GM18870 (cell line): ENCODE measurements around the gene ECI1.
"Not testable (repeated sequence)": the region's sequence is repeated elsewhere in the genome, so short reads cannot be mapped to it uniquely, and the experiment has no call there.

Source experiments
- ATAC-seq: cut with Tn5 transposase; IDR thresholded peaks from one replicate; pipeline ENCODE4 v1.9.1; 2021; ENCODE audit warnings: moderate library complexity; ENCODE audit not compliant: unreplicated experiment

The ECI1 gene

DNA sequence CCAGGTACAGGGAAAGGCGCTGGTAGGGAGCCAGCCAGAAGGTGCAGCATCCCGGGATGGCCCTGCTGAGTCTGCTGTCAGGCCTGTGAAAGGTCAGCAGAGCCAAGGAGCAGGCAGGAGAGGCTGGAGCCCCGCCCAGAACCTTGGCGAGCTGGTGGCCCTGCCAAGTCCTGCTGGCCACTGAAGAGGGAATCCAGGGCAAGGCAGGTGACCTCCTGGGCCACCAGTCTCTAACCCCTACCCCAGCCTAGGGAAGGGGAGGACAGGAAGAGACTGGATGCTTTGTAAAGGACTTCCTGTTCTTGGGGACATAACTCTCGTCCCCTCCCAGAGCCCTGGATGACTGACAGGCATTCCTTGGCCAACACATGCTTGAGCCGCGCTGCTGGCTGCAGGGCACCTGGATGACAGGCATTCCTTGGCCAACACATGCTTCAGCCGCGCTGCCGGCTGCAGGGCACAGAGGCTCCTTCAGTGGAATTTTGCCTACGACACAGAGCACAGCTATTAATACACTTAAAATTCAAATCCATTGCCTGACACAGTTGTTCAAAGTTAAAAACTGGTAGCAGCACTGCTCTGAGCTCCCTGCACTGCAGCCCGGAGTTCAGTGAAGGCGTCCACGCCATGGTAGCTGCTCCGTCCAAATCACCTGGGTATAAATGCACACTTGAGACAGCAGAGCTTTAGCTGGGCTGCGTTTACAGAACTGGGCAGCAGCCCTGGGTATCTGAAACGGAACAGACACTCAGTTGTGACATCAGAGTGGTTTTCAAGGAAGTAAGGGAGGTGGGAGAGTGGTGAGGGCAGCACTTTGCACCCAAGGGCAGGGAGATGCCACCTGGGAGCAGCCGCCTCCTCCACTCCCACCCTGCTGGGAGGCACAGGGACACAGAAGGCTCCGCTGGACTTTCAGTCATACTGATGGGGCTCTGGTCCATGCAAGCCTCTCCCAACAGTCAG lies 38.7 kb downstream of the ECI1 start:
- ATAC-seq: no peak

DNA sequence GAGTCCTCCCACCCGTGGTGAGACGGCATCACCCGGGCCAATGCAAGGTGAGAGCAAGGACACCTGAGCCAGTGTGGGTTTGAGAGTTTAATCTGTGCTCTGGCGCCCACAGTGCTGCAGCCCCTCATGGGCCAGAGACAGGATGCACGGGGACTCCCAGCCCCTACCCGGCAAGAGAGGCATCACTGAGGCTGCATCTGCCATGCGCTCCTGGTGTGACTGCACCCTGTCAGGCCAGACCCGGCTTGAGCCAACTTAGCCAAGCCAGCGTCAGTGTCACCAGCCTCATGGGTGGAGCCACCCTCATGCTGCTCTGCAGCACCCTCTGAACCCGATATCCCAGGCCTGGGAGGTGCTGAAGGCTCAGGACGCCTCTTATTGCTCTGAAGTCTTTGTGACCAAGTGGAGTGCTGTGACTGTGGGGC lies 39.5 kb downstream of the ECI1 start:
- ATAC-seq: no peak

DNA sequence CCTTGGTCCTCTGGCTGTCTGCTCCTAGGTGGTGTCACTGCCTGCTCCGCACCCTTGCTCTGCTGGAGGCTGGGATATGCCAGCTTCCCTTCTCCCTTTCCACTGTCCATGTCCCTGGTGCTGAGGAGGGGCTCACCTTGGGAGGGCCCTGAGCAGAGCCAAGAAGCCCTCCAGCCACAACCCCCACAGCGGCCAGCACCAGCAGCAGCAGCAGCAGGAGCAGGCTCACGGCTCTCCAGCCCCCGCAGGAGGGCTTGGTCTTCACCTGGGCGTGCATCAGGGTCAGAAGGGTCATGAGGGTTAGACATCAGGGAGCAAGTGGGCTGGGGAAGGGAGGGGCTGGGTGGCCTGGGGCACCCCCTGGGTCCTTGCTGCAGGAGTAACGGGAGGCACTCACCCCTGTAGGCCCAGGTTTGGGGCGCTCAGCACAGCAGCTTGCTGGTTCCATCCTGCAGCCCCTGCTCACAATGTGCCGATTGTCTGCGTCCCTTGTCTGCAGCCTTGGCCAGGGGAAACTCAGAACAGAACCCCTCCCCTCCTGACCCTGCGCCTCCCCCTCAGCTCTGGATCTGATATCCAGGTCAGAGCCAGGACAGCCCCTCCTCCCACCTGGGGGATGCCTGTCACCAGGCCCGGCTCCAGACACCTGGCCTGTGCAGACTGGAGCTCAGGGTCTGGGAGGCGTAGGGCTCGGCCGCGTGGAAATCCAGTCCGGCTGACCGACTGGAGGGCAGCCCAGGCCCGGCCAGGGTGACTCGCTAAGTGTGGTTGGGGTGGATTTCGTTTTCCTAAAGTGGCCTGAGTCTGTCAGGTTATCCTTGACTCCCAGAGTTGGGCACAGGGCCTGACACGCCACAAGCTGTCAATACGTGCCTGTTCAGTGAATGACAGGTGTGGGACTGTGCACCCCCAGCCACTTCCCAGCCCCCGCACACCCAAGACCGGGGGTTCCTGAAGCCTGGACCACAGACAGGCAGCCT lies 40.7 kb downstream of the ECI1 start, which contains the start of gene BRICD5:
BRICD5 (minus strand) TSS at position 478 of the 980 bp plus-strand sequence; CDS start at position 448, 30 bp downstream.
- ATAC-seq: no peak

- no peak for ATAC-seq
These were observed 41.4 kb downstream of the ECI1 start for GRCh38 chr16:2210009-2210332.

DNA sequence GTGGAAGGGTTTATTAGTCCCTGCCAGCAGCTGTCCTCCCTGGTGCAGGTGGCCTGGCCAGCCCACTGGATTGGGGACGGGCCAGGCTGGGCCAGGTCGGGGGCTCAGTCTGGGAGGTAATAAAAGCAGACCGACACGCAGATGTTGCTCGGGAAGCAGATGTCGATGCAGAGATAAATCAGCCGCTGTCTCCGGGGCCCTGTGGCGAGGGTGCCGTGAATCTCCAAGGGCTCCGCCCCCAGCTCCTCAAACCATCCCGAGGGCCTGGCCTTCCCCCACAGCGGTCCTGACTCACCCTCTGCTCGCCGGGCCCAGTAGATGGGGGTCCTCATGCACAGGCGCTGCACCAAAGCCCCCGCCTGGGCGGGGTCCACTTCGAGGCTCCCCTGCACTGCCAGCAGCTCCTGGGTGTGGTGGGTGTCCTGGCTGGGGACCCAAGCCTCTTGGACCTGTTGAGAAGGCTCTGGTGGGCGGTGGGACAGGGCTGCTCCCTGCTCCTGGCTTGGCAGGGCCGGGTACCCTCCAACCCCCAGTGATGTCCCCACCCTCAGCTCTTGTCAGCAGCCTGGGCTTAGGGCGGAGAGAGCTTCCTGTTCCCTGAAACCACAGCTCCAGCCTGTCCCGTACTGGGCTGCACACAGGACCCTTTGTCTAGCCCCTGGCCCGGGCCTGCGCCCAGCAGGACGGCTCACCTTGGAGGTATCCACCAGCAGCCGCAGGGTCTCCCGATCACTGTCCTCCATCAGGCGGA lies 42.0 kb downstream of the ECI1 start:
- no peak for ATAC-seq

DNA sequence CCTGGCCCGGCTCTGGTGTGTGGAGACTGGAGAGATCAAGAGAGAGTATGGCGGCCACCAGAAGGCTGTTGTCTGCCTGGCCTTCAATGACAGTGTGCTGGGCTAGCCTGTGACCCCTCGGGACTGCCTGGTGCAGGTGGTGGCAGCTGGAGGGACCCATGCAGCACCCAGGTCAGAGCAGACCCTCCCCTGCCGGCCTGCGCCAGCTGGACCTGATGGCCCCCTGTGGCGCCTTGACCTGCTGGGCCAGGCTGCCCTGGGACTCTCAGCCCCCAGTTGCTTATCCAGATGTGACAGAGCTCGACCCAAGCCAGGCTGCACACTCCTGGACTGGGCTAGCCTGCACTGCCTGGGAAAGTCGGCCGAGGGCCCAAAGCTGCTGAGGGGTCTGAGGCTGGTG lies 42.6 kb downstream of the ECI1 start:
- no peak for ATAC-seq

GRCh38 chr16:2208308-2208707 lies 43.1 kb downstream of the ECI1 start:
- no peak for ATAC-seq

GRCh38 chr16:2207872-2208271 lies 43.5 kb downstream of the ECI1 start:
- ATAC-seq: no peak

DNA sequence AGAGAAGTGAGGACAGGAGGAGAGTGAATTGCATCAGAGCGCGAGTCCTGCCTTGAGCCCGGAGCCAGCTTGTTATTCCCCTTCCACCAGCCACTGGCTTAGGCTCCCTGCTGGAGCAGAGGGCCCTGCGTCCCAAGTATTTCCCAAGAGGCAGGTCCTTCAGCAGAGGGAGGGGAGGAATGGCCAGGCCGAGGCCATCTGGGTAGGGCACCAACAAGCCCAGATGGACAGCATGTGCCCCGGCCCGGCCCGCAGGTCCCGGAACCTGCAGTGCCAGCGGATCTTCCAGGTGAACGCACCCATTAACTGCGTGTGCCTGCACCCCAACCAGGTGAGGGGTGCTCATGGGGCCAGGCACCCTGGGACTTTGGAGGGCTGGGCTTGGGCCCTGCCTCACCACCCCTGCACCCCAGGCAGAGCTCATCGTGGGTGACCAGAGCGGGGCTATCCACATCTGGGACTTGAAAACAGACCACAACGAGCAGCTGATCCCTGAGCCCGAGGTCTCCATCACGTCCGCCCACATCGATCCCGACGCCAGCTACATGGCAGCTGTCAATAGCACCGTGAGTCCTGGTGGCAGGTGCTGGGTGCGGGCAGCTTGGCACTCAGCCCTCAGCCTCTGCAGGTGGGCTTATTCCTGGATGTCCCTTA lies 44.5 kb downstream of the ECI1 start:
- no peak for ATAC-seq

DNA sequence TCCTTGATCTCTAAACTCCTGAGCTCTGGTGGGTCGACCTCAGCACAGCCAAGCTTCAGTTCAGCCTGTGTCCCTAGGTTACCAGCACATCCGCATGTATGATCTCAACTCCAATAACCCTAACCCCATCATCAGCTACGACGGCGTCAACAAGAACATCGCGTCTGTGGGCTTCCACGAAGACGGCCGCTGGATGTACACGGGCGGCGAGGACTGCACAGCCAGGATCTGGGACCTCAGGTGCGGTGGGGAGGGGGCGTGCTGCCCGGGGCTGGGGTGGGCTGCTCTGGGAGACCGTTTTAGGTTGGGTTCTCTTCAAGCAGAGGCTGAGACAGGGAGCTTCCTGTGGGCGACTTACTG lies 45.0 kb downstream of the ECI1 start:
- no peak for ATAC-seq

DNA sequence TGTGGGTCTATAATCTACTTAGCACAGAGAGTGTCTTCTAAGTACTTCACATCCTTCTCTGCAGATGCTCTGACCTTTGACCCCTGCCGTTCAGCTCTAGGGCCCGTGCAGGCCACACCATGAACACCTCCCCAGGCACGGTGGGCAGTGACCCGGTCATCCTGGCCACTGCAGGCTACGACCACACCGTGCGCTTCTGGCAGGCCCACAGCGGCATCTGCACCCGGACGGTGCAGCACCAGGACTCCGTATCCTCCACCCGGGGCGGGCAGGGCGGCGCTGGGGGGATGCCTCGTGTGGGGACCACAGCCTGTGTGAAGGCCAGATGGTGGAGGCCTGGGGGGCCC lies 45.4 kb downstream of the ECI1 start:
- peak; percentile 20 for ATAC-seq

DNA sequence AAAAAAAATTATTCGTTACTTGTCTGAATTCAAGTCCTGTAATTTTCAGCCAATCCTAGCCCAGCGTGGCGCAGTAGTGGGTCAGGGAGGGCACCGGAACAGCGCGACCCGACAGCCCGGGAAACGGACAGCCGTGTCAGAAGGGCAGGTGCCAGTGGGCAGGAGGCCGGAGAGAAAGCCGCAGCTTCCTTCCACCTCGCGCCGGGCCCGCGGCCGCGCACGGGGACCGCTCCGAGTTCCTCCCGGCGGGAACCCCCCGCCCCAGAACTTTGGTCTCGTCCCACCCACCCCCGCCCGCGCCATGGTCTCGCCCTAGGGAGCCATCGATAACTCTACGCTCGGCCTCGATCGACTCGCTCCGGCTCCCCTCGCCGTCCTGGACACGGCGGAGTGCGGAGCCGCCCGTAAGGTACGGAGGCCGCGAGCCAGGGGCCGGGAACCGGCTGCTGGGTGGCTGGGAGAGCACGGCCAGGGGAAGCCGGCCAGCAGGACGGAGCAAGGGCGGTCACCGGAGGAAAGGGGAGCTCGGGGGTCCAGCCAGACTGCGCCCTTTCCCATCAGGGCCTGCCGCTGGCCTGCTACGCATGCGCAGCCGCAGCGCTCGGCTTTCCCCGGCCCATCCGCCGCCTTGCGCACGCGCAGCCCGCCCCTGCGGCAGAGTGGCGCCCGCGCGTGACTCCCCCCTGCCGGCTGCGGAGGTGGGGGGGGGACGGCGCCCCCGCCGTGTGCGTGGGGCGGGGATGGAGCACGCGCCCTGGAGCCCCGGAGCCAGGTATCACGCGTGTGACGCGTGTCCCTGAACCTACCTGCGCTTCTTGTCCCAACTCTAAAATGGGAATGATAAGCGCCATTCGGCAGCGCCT lies 46.1 kb downstream of the ECI1 start, which contains the start of gene MLST8:
MLST8 (plus strand) TSS at position 351 of the 863 bp plus-strand sequence. CDS start 632 bp downstream, outside the sequence.
- ATAC-seq: peak; percentile 53

DNA sequence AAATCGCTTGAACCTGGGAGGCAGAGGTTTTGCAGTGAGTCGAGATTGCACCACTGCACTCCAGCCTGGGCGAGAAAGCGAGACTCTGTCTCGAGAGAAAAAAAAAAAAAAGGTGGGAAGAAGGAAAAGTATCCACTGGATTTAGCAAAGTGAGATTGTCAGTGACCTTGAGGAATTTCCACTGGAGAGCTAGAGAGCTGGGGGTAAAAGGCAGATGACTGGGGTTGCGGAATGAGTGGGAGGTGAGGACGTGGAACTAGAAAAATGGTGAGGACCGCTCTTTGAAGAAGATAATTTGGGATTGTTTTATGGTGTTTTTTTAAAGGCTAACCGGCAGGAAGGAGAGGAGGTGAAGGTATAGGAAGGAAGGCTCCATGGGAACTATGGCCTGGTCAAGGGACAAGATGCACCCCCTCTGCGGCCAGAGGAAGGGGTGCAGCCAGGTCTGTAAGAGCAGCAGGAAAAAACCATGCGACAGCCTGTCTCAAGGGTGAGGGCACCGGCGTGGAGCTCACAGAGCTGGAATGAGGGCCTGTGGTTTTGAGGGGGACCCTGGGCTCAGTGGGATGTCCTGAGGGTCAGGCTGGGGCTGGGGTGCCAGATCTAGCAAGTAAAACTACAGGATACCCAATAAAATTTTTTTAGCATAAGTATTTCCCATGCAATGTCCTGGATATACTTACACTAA lies 46.8 kb downstream of the ECI1 start:
- ATAC-seq: no peak

GRCh38 chr16:2203119-2203688 lies 48.2 kb downstream of the ECI1 start:
- ATAC-seq: not testable (repeated sequence)

GRCh38 chr16:2200313-2200712 lies 51.1 kb downstream of the ECI1 start:
- no peak for ATAC-seq

DNA sequence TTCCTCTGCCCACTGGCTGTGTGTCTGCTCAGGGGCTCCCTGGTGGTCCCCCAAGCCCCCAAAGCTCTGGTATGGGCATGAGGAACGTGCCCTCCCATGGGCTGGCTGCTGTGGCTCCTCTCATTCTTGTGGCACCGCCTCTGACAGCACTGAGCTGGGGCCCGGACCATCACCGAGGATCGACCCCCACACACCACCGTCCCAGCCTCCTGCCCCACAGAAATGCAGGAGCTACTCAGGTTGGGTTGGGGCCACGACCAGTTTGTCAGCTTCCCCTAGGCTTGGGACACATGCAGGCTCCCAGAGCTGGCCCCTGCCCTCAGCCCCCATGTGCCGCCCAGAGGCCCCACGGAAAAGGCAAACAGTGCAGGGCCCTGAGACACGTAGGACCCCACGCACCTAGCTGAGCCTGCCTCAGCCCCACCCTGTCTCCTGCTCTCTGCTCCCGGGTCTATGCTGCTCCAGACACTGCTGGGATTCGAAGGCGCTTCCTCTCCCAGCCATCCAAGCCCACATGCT lies 51.7 kb downstream of the ECI1 start:
- no peak for ATAC-seq

DNA sequence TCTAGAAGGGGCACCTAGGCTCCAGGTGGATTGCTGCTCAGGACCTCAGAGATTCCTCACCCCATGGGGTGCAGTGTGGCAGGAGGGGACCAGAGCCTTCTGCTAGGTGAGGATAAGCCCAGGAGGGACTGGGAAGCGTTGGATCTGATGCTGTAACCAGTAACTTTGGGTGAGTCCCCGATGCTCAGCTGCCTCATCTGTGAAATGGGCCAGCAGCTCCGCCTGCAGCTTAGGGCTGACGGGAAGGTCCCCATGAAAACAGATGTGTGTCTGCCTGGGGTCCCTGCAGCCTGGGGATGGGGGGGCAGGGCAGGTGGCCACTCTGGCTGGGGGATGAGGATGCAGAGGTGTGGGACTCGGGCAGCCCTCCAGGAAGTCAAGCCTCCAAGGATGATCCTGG lies 52.3 kb downstream of the ECI1 start:
- ATAC-seq: no peak

GRCh38 chr16:2198283-2198682 lies 53.1 kb downstream of the ECI1 start:
- no peak for ATAC-seq
